ENCODE measurements around the gene CD37. TPM values are rescaled to one million over a fixed set of nuclear protein-coding genes. Genes with fewer than 3 reads are reported as not detected.
A peak's percentile ranks its signal among the peaks of the same experiment; 100 is the strongest.

Gene CD37
- total and polyA plus RNA-seq, 9 donors: 1.5 to 21.5 (median 5.4) TPM

GRCh38 chr19:49348305-49349189 is 13.3 kb downstream of the CD37 start:
- 87 to 93% (median 92%) methylated on average over 12 of the region's 12 CpGs for WGBS, 3 donors
- no peaks in the 10 kb centered on the region for H3K4me1 ChIP-seq (ENCODE audit: insufficient read depth)
- no peak for DNase-seq
- intact Hi-C loops (cut with DNase I): no loop called here
- no peak overlapping the region for H3K4me3 ChIP-seq
- H3K36me3 ChIP-seq: no peaks in the 10 kb centered on the region
- H3K27me3 ChIP-seq: no peaks in the 10 kb centered on the region
- no peaks in the 10 kb centered on the region for H3K9me3 ChIP-seq
- no peak overlapping the region for H3K27ac ChIP-seq
- no peak for TF ChIP-seq POLR2A (IDR thresholded peaks at IDR 0.05)
- no peak for TF ChIP-seq EP300 (IDR thresholded peaks at IDR 0.05)
- TF ChIP-seq CTCF (IDR thresholded peaks at IDR 0.05): no peak

GRCh38 chr19:49349567-49349966 is 14.4 kb downstream of the CD37 start:
- WGBS, 3 donors: 86 to 91% (median 89%) methylated on average over 2 of the region's 2 CpGs
- Histone ChIP-seq H3K27ac (no peak overlapping the region), H3K4me1 (ENCODE audit: insufficient read depth) (no peaks in the 10 kb centered on the region), H3K27me3 (no peaks in the 10 kb centered on the region), H3K4me3 (no peak overlapping the region), H3K36me3 (no peaks in the 10 kb centered on the region), H3K9me3 (no peaks in the 10 kb centered on the region)
- TF ChIP-seq POLR2A (IDR thresholded peaks at IDR 0.05) (no peak), CTCF (IDR thresholded peaks at IDR 0.05) (no peak), EP300 (IDR thresholded peaks at IDR 0.05) (no peak)
- DNase-seq: no peak
- intact Hi-C loops (cut with DNase I): no loop called here

DNA sequence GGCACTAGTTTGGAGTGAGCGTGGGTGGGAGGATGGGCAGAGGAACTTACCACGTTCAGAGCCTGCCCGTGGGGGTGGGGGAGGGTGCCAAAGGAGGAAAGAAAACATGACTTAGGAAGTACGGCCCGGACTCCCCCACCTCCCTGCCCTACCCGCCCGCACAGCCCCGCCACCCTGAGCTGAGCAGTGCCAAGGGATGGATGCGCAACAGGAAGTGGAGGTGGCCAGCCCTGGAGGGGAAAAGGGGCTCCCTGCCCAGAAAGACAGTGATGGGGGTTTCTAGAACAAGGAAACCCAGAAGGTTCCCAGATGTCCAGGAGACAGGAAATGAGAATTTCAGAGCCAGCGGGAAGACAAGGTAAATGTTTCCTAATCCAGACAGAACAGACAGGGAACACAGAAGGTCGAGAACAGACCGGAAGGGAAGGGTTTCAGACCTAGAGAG is 20.7 kb downstream of the CD37 start:
- 48 to 56% (median 51%) methylated on average over 12 of the region's 12 CpGs for WGBS, 3 donors
- no peaks in the 10 kb centered on the region for H3K9me3 ChIP-seq
- intact Hi-C loops (cut with DNase I): no loop called here
- no peak for DNase-seq
- no peaks in the 10 kb centered on the region for H3K27me3 ChIP-seq
- H3K4me1 ChIP-seq (ENCODE audit: insufficient read depth): peaks cover 3% of the 10 kb centered on the region
- peak overlapping the region in 1 of 2 donors; percentile 2 for H3K27ac ChIP-seq
- TF ChIP-seq POLR2A (IDR thresholded peaks at IDR 0.05) (no peak), CTCF (IDR thresholded peaks at IDR 0.05) (no peak), EP300 (IDR thresholded peaks at IDR 0.05) (no peak)
- no peak overlapping the region for H3K4me3 ChIP-seq
- H3K36me3 ChIP-seq: no peaks in the 10 kb centered on the region

- H3K4me3 ChIP-seq: no peak overlapping the region
- H3K36me3 ChIP-seq: no peaks in the 10 kb centered on the region
- peaks cover 3% of the 10 kb centered on the region for H3K4me1 ChIP-seq (ENCODE audit: insufficient read depth)
- H3K27ac ChIP-seq: peak overlapping the region in 1 of 2 donors; percentile 2
- WGBS, 3 donors: 34 to 46% (median 45%) methylated on average over 7 of the region's 7 CpGs
- no peak for DNase-seq
- no peaks in the 10 kb centered on the region for H3K9me3 ChIP-seq
- no peak for TF ChIP-seq CTCF (IDR thresholded peaks at IDR 0.05)
- intact Hi-C loops (cut with DNase I): no loop called here
- no peaks in the 10 kb centered on the region for H3K27me3 ChIP-seq
Observed at GRCh38 chr19:49356382-49356781, 21.2 kb downstream of the CD37 start.

All from ovary (tissue), 9 donors.